LNCAP (cell line): ENCODE data around the gene TPH1.

ENCODE experiments used
- TF ChIP-seq, protein P1 (sequence below): fragments of 450-650 bp; IDR thresholded peaks from 2 replicates; pipeline ENCODE4 v1.5.1; 2017; ENCODE audit warnings: mild to moderate bottlenecking

Gene TPH1

DNA sequence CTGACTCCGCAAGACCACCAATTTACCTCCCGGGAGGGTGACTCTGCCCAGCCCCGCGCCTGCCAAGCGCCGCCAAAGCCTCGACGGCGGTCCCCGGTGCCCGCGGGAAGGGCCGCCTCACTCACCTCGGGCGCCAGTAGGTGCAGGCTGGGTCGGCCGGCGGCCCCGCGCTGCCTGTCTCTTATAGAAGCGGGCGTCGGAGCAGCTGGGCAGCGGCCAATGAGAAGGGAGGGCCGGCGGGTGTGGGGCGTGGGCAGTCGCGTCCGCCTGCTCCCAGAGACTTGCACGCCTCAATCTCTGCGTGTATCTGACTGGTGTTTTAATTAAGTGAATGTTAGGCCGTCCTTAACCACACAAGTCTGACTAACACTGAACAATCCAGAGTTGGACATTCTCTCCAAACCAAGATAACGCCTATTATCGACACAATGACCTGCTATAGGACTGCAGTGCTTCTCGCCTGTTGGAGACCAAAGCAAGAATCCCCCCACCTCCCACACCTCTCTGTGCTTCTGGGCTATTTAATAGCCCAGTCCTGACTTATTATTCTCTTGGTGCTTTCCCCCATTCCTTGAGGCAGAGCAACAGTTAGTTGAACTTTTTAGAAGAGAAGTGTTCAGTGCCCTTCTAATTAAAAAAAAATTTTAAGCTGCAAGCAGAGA is at the start of gene TPH1:
TPH1 (minus strand) TSS at position 154 of the 662 bp plus-strand sequence. CDS start 5,507 bp downstream, outside the sequence.
- TF ChIP-seq, protein P1, sequence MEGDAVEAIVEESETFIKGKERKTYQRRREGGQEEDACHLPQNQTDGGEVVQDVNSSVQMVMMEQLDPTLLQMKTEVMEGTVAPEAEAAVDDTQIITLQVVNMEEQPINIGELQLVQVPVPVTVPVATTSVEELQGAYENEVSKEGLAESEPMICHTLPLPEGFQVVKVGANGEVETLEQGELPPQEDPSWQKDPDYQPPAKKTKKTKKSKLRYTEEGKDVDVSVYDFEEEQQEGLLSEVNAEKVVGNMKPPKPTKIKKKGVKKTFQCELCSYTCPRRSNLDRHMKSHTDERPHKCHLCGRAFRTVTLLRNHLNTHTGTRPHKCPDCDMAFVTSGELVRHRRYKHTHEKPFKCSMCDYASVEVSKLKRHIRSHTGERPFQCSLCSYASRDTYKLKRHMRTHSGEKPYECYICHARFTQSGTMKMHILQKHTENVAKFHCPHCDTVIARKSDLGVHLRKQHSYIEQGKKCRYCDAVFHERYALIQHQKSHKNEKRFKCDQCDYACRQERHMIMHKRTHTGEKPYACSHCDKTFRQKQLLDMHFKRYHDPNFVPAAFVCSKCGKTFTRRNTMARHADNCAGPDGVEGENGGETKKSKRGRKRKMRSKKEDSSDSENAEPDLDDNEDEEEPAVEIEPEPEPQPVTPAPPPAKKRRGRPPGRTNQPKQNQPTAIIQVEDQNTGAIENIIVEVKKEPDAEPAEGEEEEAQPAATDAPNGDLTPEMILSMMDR, result no peak

DNA sequence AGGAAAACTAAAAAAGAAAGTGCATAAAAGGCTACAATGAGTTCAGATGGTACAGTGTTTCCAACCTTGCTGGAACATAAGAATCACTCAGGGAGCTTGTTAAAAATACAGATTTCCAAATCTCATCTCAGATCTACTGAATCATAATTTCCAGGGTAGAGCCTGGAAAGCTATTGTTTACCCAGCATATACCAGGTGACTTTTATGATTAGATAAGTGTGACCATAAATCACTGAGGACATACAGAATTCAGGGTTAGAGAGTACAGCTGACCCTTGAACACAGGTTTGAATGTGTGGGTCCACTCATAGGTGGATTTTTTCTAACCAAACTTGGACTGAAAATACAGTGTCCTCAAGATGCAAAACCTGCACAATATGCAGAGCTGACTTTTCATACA is 47.9 kb upstream of the TPH1 start:
- TF ChIP-seq, protein P1, result no peak

DNA sequence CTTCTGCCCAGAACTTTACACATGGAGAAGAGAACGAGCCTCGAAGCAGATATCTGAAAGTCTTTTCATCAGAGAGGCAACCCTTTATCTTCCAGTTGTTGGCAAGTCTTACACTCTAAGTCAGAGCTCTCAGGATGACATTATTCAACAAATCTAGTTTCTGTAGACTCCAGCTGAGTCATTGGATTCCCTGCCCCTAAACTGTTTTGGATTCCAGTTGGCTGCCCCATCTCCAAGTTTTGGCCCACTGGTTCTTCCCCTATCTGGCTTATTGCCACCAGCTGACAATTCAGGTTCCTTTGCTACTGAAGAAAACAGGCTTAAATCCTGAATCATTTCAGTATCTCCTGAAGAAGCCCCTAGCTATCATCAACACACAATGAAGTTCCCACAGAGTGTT is 45.7 kb upstream of the TPH1 start:
- TF ChIP-seq, protein P1, result no peak

DNA sequence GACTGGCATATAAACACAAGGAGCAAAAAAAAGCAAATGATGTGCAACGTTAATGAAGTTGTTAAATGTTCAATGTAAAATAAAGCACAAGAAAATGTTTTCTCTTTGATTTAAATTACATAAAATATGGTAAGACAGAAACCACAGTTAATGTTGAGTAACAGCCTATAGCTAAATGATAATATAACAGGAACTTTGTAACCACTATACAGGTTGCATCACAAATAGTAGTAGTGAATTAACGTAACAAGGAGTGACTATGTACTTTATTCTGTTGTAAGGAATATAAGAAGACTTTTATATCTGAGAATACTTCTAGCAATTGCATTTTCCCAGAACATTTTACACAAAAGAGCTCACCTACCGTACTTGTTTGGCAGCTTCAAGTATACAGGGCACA is 42.9 kb upstream of the TPH1 start:
- TF ChIP-seq, protein P1, result no peak

DNA sequence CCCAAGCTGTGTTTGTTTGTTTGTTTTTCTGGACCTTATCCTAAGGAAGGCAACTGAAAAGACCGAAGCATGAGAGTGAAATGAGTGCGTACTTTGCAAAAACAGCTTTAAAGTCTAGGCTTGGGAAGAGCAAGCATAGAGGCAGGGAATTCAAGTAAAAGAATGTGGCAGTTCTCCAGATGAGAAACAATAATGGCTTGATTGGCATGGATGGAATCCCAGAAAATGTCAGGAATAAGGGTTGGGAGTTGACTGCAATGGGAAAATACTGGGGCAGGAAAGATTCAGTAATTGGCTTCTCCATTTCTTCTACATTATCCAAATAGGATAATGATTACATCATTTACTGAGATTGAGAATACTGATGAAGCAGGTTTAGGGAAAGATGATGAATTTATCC is 42.3 kb upstream of the TPH1 start:
- TF ChIP-seq, protein P1, result no peak

DNA sequence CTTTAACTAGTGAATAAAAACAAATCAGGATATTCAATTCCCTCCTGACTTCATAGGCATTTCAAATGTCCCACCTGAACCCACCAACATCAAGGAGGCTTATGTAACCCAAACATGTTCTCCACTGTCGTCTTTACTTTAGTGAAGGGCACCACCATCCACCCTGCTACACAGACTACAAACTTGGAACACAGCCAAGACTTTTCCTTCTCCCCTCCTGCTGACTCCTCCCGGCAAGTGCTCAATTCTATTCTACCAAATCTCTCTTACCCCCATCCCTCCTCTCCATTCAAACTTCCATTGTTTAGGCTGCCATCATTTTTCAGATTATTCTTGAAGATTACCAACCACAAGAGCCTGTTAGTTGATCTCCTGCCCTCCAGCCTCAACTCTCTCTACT is 35.5 kb upstream of the TPH1 start:
- TF ChIP-seq, protein P1, result no peak

DNA sequence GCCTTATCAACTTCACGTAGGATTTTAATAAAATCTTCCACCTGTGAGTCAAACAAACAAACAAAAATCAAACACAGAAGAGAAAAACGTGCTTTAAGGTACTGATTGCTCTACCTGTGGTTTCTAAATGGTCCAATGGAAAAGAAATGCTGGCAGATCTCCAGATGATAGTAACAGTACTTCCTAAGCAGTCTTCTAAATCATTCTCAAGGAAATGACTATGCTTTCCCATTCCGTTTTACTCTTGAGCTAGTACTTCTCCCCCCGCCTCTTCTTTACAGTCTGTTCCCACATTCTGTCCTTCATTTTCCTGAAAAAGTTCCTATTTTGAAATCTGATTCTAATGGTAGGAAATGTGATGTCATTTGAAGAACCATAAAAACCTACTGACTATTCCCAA is 34.4 kb upstream of the TPH1 start:
- TF ChIP-seq, protein P1, result no peak

DNA sequence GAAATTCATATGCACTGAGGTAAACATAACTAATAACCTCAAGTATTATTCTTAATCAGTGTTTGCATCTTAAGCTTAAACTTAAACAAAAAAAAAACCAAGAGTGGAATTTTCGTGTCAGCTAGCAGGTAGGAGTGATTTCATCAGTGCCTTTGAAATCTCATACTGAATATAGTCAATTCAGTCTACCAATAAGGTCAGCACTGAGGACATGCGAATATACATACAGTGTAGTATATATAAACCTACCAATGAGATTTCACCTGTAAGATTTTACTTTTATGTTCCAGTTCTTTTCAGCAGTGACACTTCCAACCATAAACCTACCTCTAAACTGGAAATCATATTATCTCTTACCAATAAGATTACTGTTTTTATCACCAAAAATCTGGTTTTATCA is 32.8 kb upstream of the TPH1 start:
- TF ChIP-seq, protein P1, result no peak
